IMR-90 (cell line): ENCODE results near the gene SPATS2L. TPM values are rescaled to one million over a fixed set of nuclear protein-coding genes. Genes with fewer than 3 reads are reported as not detected.

Source experiments
- ATAC-seq: fragments of 200-7000 bp; cut with Tn5 transposase; 2 replicates; pipeline ENCODE4 v1.9.1; 2020; ENCODE audit warnings: low read depth, mild to moderate bottlenecking, moderate library complexity
- BruUV-seq: library from RNA; stranded (reverse); fragments of 400-500 nt; replicated peaks from 2 replicates; lab custom pipeline; 2021; lab: Mats Ljungman, UMichigan
- CTCF ChIA-PET: fragments of 300-600 bp; formaldehyde crosslinking; extraction: SDS; loops from one replicate; lab custom pipeline; 2021; ENCODE audit warnings: antibody characterized with exemption; lab: Yijun Ruan, JAX
- POLR2A ChIA-PET: fragments of 300-600 bp; sonication (Branson Sonifier 250); formaldehyde crosslinking; loops from one replicate; lab custom pipeline; 2022; ENCODE audit warnings: antibody characterized with exemption; ENCODE audit not compliant: unreplicated experiment; lab: Charles Lee
- DNase-seq: peaks from one replicate; pipeline ENCODE4 v3.0.0; 2013
- H2AFZ ChIP-seq: replicated peaks from 2 replicates; pipeline ENCODE3; 2013; ENCODE audit warnings: low read length, mild to moderate bottlenecking; ENCODE audit not compliant: poor library complexity
- H2AK5ac ChIP-seq: 2 replicates; pipeline ENCODE4 v1.6.1; 2013; ENCODE audit warnings: low read depth, low read length, inconsistent platforms
- H2AK9ac ChIP-seq: replicated peaks from 2 replicates; pipeline ENCODE3; 2013; ENCODE audit warnings: mild to moderate bottlenecking, low read depth, low read length, moderate library complexity; ENCODE audit not compliant: poor library complexity
- H2BK120ac ChIP-seq: 2 replicates; pipeline ENCODE4 v1.6.1; 2013; ENCODE audit warnings: low read depth, low read length, inconsistent platforms
- H2BK15ac ChIP-seq: 3 replicates; pipeline ENCODE4 v1.6.1; 2013; ENCODE audit warnings: low read depth, low read length, inconsistent platforms
- H2BK20ac ChIP-seq: 2 replicates; pipeline ENCODE4 v1.6.1; 2013; ENCODE audit warnings: low read depth, mild to moderate bottlenecking, inconsistent platforms, low read length, moderate library complexity
- H2BK5ac ChIP-seq: 2 replicates; pipeline ENCODE4 v1.6.1; 2013; ENCODE audit warnings: mild to moderate bottlenecking, low read depth, low read length, inconsistent platforms; ENCODE audit not compliant: poor library complexity, severe bottlenecking
- H3K14ac ChIP-seq: replicated peaks from 2 replicates; pipeline ENCODE4 v1.6.1; 2013; ENCODE audit warnings: low read depth, low read length, inconsistent platforms
- H3K18ac ChIP-seq: 2 replicates; pipeline ENCODE4 v1.6.1; 2013; ENCODE audit warnings: low read depth, low read length, control low read depth
- H3K23ac ChIP-seq: 2 replicates; pipeline ENCODE4 v1.6.1; 2013; ENCODE audit warnings: low read depth, low read length, inconsistent platforms
- H3K27ac ChIP-seq: 2 replicates; pipeline ENCODE4 v1.5.1; 2013; ENCODE audit warnings: mild to moderate bottlenecking, control low read depth, low read length; ENCODE audit not compliant: insufficient read depth
- H3K27me3 ChIP-seq: 2 replicates; pipeline ENCODE4 v1.6.1; 2013; ENCODE audit warnings: low read length; ENCODE audit not compliant: control insufficient read depth, insufficient read depth
- H3K36me3 ChIP-seq: 2 replicates; pipeline ENCODE4 v1.6.1; 2013; ENCODE audit warnings: low read length, mixed read lengths; ENCODE audit not compliant: control insufficient read depth, insufficient read depth
- H3K4ac ChIP-seq: 2 replicates; pipeline ENCODE4 v1.6.1; 2013; ENCODE audit warnings: low read depth, low read length, inconsistent platforms
- H3K4me1 ChIP-seq: 2 replicates; pipeline ENCODE4 v1.6.1; 2013; ENCODE audit warnings: low read length, mixed read lengths; ENCODE audit not compliant: control insufficient read depth, insufficient read depth
- H3K4me2 ChIP-seq: 2 replicates; pipeline ENCODE4 v1.6.1; 2013; ENCODE audit warnings: low read depth, mild to moderate bottlenecking, control low read depth, low read length, moderate library complexity
- H3K4me3 ChIP-seq: 2 replicates; pipeline ENCODE4 v1.5.1; 2013; ENCODE audit warnings: low read depth, mild to moderate bottlenecking, control low read depth, low read length, moderate library complexity; ENCODE audit not compliant: insufficient read depth
- H3K56ac ChIP-seq: 2 replicates; pipeline ENCODE4 v1.6.1; 2013; ENCODE audit warnings: low read length, inconsistent platforms; ENCODE audit not compliant: insufficient read depth; ENCODE audit errors: extremely low read depth
- H3K79me1 ChIP-seq, 2 experiments: 2 replicates each; pipeline ENCODE4 v1.6.1; 2013; ENCODE audit warnings: low read length in 2 of 2, inconsistent platforms in 1 of 2, low read depth in 1 of 2
- H3K9ac ChIP-seq: 2 replicates; pipeline ENCODE4 v1.6.1; 2013; ENCODE audit warnings: low read depth, low read length, control low read depth
- H3K9me1 ChIP-seq: 2 replicates; pipeline ENCODE4 v1.6.1; 2013; ENCODE audit warnings: low read length, inconsistent platforms; ENCODE audit not compliant: insufficient read depth
- H3K9me3 ChIP-seq: 2 replicates; pipeline ENCODE4 v1.6.1; 2013; ENCODE audit warnings: low read length; ENCODE audit not compliant: control insufficient read depth, insufficient read depth
- H4K20me1 ChIP-seq: 2 replicates; pipeline ENCODE4 v1.6.1; 2013; ENCODE audit warnings: low read length, inconsistent platforms; ENCODE audit not compliant: insufficient read depth
- H4K5ac ChIP-seq: 2 replicates; pipeline ENCODE4 v1.6.1; 2013; ENCODE audit warnings: mild to moderate bottlenecking, low read depth, low read length, control low read depth
- H4K8ac ChIP-seq, 2 experiments: 2 replicates each; pipeline ENCODE4 v1.6.1; 2013; ENCODE audit warnings: low read depth in 2 of 2, low read length in 2 of 2, control low read depth in 1 of 2, inconsistent platforms in 1 of 2
- H4K91ac ChIP-seq: 2 replicates; pipeline ENCODE4 v1.6.1; 2013; ENCODE audit warnings: low read depth, low read length, inconsistent platforms; ENCODE audit not compliant: insufficient read depth
- CEBPB ChIP-seq: IDR thresholded peaks from 2 replicates; pipeline ENCODE4 v1.6.1; 2012; ENCODE audit warnings: low read depth, low read length, improper control_type of control experiment
- CTCF ChIP-seq: conservative IDR thresholded peaks from 2 replicates; pipeline ENCODE4 v1.5.1; 2012; ENCODE audit warnings: mild to moderate bottlenecking, low read depth, low read length, improper control_type of control experiment
- RAD21 ChIP-seq: IDR thresholded peaks from 2 replicates; pipeline ENCODE4 v1.6.1; 2012; ENCODE audit warnings: low read length, improper control_type of control experiment
- SMC3 ChIP-seq: fragments of 150-350 bp; IDR thresholded peaks from 2 replicates; pipeline ENCODE4 v1.6.1; 2016; ENCODE audit warnings: low read depth, mild to moderate bottlenecking, antibody characterized with exemption, low read length, moderate library complexity
- WGBS, 2 experiments: methylation state at CpG; one replicate each; pipeline versions ENCODE4 v1.1.5 to v1.1.7; 2013; ENCODE audit warnings: missing lambda C conversion rate in 2 of 2; ENCODE audit not compliant: insufficient read length in 1 of 2; ENCODE audit errors: extremely low coverage in 2 of 2; 5-methylcytosine and 5-hydroxymethylcytosine counted together
- dilution Hi-C: fragments of 300-500 bp; cut with HindIII; formaldehyde crosslinking; loops from one replicate; pipeline ENCODE4 v1.14.3; 2018; ENCODE audit warnings: low sequenced_read_pairs; ENCODE audit not compliant: unreplicated experiment
- in situ Hi-C: fragments of 300-500 bp; cut with MboI; formaldehyde crosslinking; loops from 3 replicates; pipeline ENCODE4 v1.14.3; 2019; ENCODE audit warnings: low sequenced_read_pairs, inconsistent platforms, mixed read lengths
- intact Hi-C: fragments of 100-400 bp; cut with micrococcal nuclease; formaldehyde crosslinking; loops from 2 replicates; pipeline ENCODE4 v1.10.0; 2022
- polyA plus RNA-seq, 3 experiments: library from polyadenylated mRNA; depleted of rRNA; stranded (reverse); fragments of >200 nt; gene quantifications; 2 replicates each; pipeline ENCODE4 v1.2.3, GENCODE V29; 2012; ENCODE audit warnings: low replicate concordance in 1 of 3
- total RNA-seq: library from RNA; depleted of rRNA; stranded (reverse); fragments of >200 nt; gene quantifications from 2 replicates; pipeline ENCODE4 v1.2.3, GENCODE V29; 2012

SPATS2L gene
- total and polyA plus RNA-seq, 2 of the 4 experiments (the other 2 are of a cell fraction) = 118 to 155 TPM

DNA sequence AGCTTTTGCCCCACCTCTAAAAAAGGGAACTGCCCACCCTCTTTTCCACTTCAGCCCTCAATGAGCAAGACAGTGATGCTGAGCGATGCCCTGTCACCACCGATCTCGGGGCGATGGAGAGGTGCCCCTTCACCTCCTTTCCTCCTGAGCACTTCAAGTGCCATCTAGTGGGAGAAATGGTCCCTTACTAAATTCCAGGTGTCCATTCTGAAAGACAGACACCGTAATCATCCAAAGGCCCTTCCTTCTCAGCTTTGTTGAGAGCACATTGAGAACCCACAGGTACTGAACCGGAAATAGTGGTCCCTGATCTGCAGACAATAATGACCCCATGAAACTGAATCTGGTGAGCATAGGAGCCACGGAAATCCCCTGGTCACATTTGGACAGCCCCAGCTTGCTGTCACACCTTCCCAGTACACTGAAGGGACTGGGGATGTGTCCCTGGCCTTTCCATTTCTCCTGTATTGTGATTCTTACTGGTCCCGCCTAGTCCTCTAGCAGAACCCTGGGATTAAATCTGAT lies 164.9 kb downstream of the SPATS2L start:
- dilution Hi-C loops = no loop called here
- no peak overlapping the region for H2AK9ac ChIP-seq
- in situ Hi-C loops = no loop called here

More for the DNA sequence above, 164.9 kb downstream of the SPATS2L start:
- no peak overlapping the region for H3K23ac ChIP-seq
- no peak overlapping the region for H3K9ac ChIP-seq
- no peak overlapping the region for H2BK15ac ChIP-seq
- no peak overlapping the region; the same call in 1 of the 2 replicates for H2AK5ac ChIP-seq
- no peaks in the 10 kb centered on the region for H3K27me3 ChIP-seq
- H3K4me3 ChIP-seq = no peak overlapping the region
- H3K4me2 ChIP-seq = no peak overlapping the region
- H4K8ac ChIP-seq = no peak overlapping the region; a peak in 1 of 4 replicates
- H2BK120ac ChIP-seq = no peak overlapping the region
- H4K91ac ChIP-seq = no peak overlapping the region
- ATAC-seq (no peak), DNase-seq (no peak)
- TF ChIP-seq RAD21 (peak; percentile 56), CTCF (peak; percentile 47), CEBPB (no peak), SMC3 (peak; percentile 46)
- no peaks in the 10 kb centered on the region for H4K20me1 ChIP-seq
- no peak overlapping the region for H3K18ac ChIP-seq
- intact Hi-C loops = no loop called here
- 100% methylated on average over 1 of the region's 8 CpGs; no CpG with 5 or more reads in 1 of the 2 experiments for WGBS, 2 experiments
- ChIA-PET CTCF (interaction anchor here (0.6 kb wide), 1 partner anchor 12 kb away, joined by 3 read pairs; no protein-coding TSS in a partner anchor), POLR2A (no interaction called here)
- peaks cover 22 to 31% of the 10 kb centered on the region in 2 experiments for H3K79me1 ChIP-seq
- H2AFZ ChIP-seq = no peak overlapping the region
- H3K4me1 ChIP-seq = no peaks in the 10 kb centered on the region; the same call in 1 of the 2 replicates
- no peaks in the 10 kb centered on the region for H3K9me3 ChIP-seq
- H3K4ac ChIP-seq = no peak overlapping the region
- no peak overlapping the region for H3K14ac ChIP-seq
- H3K27ac ChIP-seq = no peak overlapping the region
- H2BK5ac ChIP-seq = no peak overlapping the region
- H3K36me3 ChIP-seq = peaks cover 61% of the 10 kb centered on the region
- no peak overlapping the region for H4K5ac ChIP-seq
- no peak overlapping the region for H3K56ac ChIP-seq
- peaks cover 5% of the 10 kb centered on the region; the same call in 1 of the 2 replicates for H3K9me1 ChIP-seq
- no TSS peak for BruUV-seq
- H2BK20ac ChIP-seq = no peak overlapping the region
